Measurements from ENCODE around the gene PROB1.
"Not testable (repeated sequence)": the region's sequence is repeated elsewhere in the genome, so short reads cannot be mapped to it uniquely, and the experiment has no call there.

- TF ChIP-seq CTCF, POLR2A (IDR thresholded peaks at IDR 0.05): not testable (repeated sequence)
These were observed 39.0 kb downstream of the PROB1 start for GRCh38 chr5:139355900-139356299.
